ENCODE results near the gene TMCO4.

TMCO4 gene

DNA sequence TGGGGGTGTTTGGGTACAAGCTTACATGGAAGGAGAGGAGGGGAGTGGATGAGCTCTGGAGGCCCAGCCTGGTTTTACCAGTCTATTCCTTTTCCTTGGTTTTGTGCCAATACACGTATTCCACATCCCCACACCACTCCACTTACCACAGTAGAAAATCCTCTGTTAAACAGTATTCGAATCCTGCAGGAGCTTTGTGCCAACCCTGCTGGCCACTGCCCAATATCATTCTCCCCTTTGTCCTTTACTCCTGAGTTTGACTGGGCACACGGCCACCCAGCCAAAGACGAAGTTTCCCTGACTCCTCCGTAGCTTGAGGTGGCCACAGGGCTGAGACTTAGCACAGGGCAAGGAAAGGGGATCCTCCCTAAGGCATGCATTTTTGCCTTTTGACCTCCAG, 61.6 kb downstream of the TMCO4 start:
- Histone ChIP-seq H3K27me3 (ENCODE audit: insufficient read depth, poor library complexity, severe bottlenecking) (no peaks in the 10 kb centered on the region), H3K9me3 (ENCODE audit: severe bottlenecking) (no peaks in the 10 kb centered on the region), H3K4me3 (ENCODE audit: severe bottlenecking) (no peak overlapping the region), H3K4me1 (ENCODE audit: insufficient read depth, poor library complexity, severe bottlenecking) (no peaks in the 10 kb centered on the region), H3K36me3 (ENCODE audit: low read depth) (no peaks in the 10 kb centered on the region), H3K27ac (ENCODE audit: poor library complexity, severe bottlenecking) (no peak overlapping the region)
- TF ChIP-seq, protein P1, sequence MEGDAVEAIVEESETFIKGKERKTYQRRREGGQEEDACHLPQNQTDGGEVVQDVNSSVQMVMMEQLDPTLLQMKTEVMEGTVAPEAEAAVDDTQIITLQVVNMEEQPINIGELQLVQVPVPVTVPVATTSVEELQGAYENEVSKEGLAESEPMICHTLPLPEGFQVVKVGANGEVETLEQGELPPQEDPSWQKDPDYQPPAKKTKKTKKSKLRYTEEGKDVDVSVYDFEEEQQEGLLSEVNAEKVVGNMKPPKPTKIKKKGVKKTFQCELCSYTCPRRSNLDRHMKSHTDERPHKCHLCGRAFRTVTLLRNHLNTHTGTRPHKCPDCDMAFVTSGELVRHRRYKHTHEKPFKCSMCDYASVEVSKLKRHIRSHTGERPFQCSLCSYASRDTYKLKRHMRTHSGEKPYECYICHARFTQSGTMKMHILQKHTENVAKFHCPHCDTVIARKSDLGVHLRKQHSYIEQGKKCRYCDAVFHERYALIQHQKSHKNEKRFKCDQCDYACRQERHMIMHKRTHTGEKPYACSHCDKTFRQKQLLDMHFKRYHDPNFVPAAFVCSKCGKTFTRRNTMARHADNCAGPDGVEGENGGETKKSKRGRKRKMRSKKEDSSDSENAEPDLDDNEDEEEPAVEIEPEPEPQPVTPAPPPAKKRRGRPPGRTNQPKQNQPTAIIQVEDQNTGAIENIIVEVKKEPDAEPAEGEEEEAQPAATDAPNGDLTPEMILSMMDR (IDR thresholded peaks at IDR 0.05; ENCODE audit: poor library complexity, severe bottlenecking) = no peak
- ATAC-seq (ENCODE audit: low read depth) = no peak
- DNase-seq (ENCODE audit: low spot score) = no peak

DNA sequence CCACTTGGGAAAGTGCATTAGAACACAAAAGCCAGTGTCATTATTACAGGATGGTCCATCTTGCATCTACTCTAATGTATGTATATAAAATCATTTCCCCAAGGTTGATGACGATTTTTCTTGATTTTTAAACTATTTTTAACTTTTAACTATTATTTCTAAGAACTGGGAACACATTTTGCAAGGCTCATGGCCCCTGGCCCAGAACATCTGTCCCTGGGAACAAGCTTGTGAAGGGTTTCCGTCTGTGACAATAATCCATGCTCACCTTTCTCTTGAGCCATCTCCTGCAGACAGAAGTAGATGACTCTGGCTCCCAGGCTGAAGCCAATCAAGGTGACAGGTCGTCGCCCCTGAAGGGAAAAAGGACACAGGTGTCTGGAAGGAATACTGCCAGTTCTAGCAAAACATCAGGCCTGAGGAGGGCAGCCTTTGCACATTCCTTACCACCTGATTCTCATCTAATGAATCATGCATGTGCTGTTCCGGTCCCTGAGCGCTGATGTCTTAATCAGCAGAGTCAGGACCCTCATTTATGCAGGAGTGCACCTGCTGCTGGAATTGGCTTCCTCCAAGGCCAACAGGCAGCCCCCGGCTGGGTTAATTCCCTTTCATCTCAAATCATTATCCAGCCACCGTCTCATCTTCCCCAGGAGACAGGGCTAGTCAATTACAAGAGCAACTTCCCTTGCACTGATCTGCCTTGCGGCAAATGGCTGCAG, 62.5 kb downstream of the TMCO4 start:
- Histone ChIP-seq H3K4me3 (ENCODE audit: severe bottlenecking) (no peak overlapping the region), H3K27me3 (ENCODE audit: insufficient read depth, poor library complexity, severe bottlenecking) (no peaks in the 10 kb centered on the region), H3K27ac (ENCODE audit: poor library complexity, severe bottlenecking) (no peak overlapping the region), H3K9me3 (ENCODE audit: severe bottlenecking) (no peaks in the 10 kb centered on the region), H3K4me1 (ENCODE audit: insufficient read depth, poor library complexity, severe bottlenecking) (no peaks in the 10 kb centered on the region), H3K36me3 (ENCODE audit: low read depth) (no peaks in the 10 kb centered on the region)
- TF ChIP-seq, protein P1 (IDR thresholded peaks at IDR 0.05; ENCODE audit: poor library complexity, severe bottlenecking) = peak; percentile 57
- DNase-seq (ENCODE audit: low spot score) (no peak), ATAC-seq (ENCODE audit: low read depth) (peak; percentile 81)

DNA sequence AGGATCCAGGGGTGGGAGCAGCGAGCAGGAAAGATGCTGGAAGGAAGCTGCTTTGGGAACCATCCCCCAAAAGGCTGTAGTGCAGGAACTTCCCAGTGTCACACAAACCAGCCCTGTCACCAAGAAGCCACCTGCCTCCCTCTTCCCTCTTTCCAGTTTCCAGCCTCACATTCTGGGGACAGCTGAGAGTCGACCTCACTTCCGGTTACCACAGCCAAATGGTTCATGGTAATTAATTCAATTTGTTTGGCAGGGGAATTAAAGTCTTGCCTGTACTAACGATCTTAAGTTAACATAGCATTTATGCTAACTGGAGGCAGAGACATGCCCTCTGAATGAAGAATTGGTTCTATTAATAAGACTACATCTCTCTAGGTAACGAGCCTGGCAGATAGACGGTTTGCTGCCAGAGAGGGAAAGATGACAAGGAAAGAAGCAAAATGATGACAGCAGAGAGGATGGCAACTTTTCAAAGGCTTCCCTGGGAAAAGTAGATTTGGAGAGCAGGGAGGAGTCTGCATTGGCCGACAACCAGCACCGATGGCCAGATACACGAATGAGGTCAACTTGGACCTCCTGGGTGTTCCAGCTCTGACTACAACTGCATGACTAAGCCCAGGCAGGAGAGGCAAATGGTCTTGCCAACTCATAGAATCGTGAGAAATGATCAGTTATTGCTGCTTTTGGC, 64.1 kb downstream of the TMCO4 start:
- no peaks in the 10 kb centered on the region for H3K27me3 ChIP-seq (ENCODE audit: insufficient read depth, poor library complexity, severe bottlenecking)
- no peak for ATAC-seq (ENCODE audit: low read depth)
- H3K4me1 ChIP-seq (ENCODE audit: insufficient read depth, poor library complexity, severe bottlenecking) = no peaks in the 10 kb centered on the region
- TF ChIP-seq, protein P1 (IDR thresholded peaks at IDR 0.05; ENCODE audit: poor library complexity, severe bottlenecking) = no peak
- DNase-seq (ENCODE audit: low spot score) = no peak
- H3K27ac ChIP-seq (ENCODE audit: poor library complexity, severe bottlenecking) = no peak overlapping the region
- H3K9me3 ChIP-seq (ENCODE audit: severe bottlenecking) = no peaks in the 10 kb centered on the region
- H3K4me3 ChIP-seq (ENCODE audit: severe bottlenecking) = no peak overlapping the region
- H3K36me3 ChIP-seq (ENCODE audit: low read depth) = no peaks in the 10 kb centered on the region

DNA sequence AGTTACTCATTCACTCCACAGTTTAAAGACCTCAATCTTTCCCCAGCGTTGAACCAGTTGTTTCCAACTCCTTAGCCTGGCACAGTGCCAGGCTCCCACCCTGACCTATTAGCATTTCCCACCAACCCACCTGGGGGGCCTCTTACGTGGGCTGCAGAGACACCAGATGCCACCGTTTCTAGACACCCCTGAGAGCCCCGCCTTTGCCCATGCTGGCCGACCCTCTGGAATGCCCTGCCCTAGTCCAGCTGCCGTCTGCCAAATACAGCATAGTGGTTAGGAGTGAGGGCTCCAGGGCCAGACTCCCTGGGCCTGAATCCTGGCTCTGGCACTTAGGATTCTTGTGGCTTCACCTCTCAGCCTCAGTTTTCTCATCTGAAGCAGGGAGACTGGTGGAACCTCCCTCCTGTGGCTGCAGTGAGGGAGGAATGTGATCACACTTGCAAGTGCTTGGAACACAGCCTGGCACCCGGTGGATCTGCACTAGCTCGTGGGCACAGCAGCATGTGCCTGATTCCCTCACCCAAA, 65.2 kb downstream of the TMCO4 start:
- no peaks in the 10 kb centered on the region for H3K9me3 ChIP-seq (ENCODE audit: severe bottlenecking)
- ATAC-seq (ENCODE audit: low read depth) (no peak), DNase-seq (ENCODE audit: low spot score) (no peak)
- TF ChIP-seq, protein P1 (IDR thresholded peaks at IDR 0.05; ENCODE audit: poor library complexity, severe bottlenecking) = no peak
- no peak overlapping the region for H3K4me3 ChIP-seq (ENCODE audit: severe bottlenecking)
- H3K36me3 ChIP-seq (ENCODE audit: low read depth) = no peaks in the 10 kb centered on the region
- no peaks in the 10 kb centered on the region for H3K4me1 ChIP-seq (ENCODE audit: insufficient read depth, poor library complexity, severe bottlenecking)
- no peak overlapping the region for H3K27ac ChIP-seq (ENCODE audit: poor library complexity, severe bottlenecking)
- H3K27me3 ChIP-seq (ENCODE audit: insufficient read depth, poor library complexity, severe bottlenecking) = no peaks in the 10 kb centered on the region

Data from RWPE2 (cell line).